ENCODE results near the gene OR1M1.

OR1M1 gene

GRCh38 chr19:9075064-9075949 lies 11.6 kb upstream of the OR1M1 start:
- peak; percentile 18 for DNase-seq (ENCODE audit: low read depth)

- no peak for DNase-seq (ENCODE audit: low read depth)
Measured at GRCh38 chr19:9076901-9077300, 10.0 kb upstream of the OR1M1 start.

GRCh38 chr19:9078651-9079050 lies 8.2 kb upstream of the OR1M1 start:
- no peak for DNase-seq (ENCODE audit: low read depth)

- no peak for DNase-seq (ENCODE audit: low read depth)
Measured at GRCh38 chr19:9107375-9107774, 20.5 kb downstream of the OR1M1 start, which contains the start of gene OR7G2. Gene OR7G2 (minus strand): TSS chr19:9107475. CDS start chr19:9103243, 4,232 bp downstream.

GRCh38 chr19:9109959-9110358 lies 23.1 kb downstream of the OR1M1 start:
- DNase-seq (ENCODE audit: low read depth): no peak

GRCh38 chr19:9115307-9115813 lies 28.5 kb downstream of the OR1M1 start, which contains the start of gene OR7G1:
Gene OR7G1 (minus strand): TSS chr19:9115763. CDS start chr19:9115763, 0 bp downstream.
- no peak for DNase-seq (ENCODE audit: low read depth)

GRCh38 chr19:9116547-9116946 lies 29.7 kb downstream of the OR1M1 start:
- no peak for DNase-seq (ENCODE audit: low read depth)

GRCh38 chr19:9126900-9127405 lies 40.1 kb downstream of the OR1M1 start, which contains the start of gene OR7G3:
Gene OR7G3 (minus strand): TSS chr19:9126950. CDS start chr19:9126950, 0 bp downstream.
- DNase-seq (ENCODE audit: low read depth): no peak

- no peak for DNase-seq (ENCODE audit: low read depth)
Measured at GRCh38 chr19:9128171-9128570, 41.3 kb downstream of the OR1M1 start.

GRCh38 chr19:9130965-9131364 lies 44.1 kb downstream of the OR1M1 start:
- no peak for DNase-seq (ENCODE audit: low read depth)

GRCh38 chr19:9132422-9132821 lies 45.6 kb downstream of the OR1M1 start:
- no peak for DNase-seq (ENCODE audit: low read depth)

GRCh38 chr19:9139609-9140158 lies 52.8 kb downstream of the OR1M1 start:
- no peak for DNase-seq (ENCODE audit: low read depth)

GRCh38 chr19:9140159-9140874 lies 53.5 kb downstream of the OR1M1 start, which contains the start of gene ZNF317:
Gene ZNF317 (plus strand): TSS chr19:9140397. CDS start chr19:9156017, 15,620 bp downstream.
- DNase-seq (ENCODE audit: low read depth): peak; percentile 85

- no peak for DNase-seq (ENCODE audit: low read depth)
Measured at GRCh38 chr19:9144920-9145319, 58.1 kb downstream of the OR1M1 start.

Data from GM04504 (cell line).